C4-2B (cell line): ENCODE data around the gene SH3GL3.

Experiments
- ZFX ChIP-seq: fragments of 450-650 bp; IDR thresholded peaks from 2 replicates; pipeline ENCODE4 v1.6.1; 2017
- TF ChIP-seq, protein P1 (sequence below): fragments of 450-650 bp; conservative IDR thresholded peaks from 2 replicates; pipeline ENCODE4 v1.5.1; 2017; ENCODE audit warnings: mild to moderate bottlenecking

DNA sequence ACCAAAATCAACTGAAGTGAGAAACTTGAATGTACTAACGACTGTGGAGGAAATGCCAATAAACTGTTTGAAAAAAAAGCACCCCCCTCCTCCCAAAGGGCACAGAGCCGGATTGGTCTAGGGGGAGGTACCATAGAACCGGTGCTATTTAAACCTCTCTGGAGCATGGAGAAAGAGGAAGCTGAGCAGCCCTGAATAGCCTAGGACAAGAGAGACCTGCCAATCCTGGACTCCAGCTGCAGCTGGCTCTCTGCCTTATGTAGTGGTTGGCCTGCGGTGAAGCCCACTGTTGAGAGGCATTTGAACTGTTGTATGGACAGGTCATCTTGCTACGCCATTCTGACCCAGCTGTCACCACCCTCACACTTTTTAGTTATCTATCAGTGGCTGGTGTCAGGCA, 1.5 kb upstream of the SH3GL3 start:
- TF ChIP-seq, protein P1, sequence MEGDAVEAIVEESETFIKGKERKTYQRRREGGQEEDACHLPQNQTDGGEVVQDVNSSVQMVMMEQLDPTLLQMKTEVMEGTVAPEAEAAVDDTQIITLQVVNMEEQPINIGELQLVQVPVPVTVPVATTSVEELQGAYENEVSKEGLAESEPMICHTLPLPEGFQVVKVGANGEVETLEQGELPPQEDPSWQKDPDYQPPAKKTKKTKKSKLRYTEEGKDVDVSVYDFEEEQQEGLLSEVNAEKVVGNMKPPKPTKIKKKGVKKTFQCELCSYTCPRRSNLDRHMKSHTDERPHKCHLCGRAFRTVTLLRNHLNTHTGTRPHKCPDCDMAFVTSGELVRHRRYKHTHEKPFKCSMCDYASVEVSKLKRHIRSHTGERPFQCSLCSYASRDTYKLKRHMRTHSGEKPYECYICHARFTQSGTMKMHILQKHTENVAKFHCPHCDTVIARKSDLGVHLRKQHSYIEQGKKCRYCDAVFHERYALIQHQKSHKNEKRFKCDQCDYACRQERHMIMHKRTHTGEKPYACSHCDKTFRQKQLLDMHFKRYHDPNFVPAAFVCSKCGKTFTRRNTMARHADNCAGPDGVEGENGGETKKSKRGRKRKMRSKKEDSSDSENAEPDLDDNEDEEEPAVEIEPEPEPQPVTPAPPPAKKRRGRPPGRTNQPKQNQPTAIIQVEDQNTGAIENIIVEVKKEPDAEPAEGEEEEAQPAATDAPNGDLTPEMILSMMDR, result no peak
- no peak for TF ChIP-seq ZFX
